NT2/D1 (cell line): Measurements from ENCODE around the gene TP53I13.

ENCODE experiments used
- DNase-seq: peaks from one replicate; pipeline ENCODE4 v3.0.0-alpha.2; 2011; ENCODE audit warnings: low read depth, low spot score
- H3K27me3 ChIP-seq: 2 replicates; pipeline ENCODE4 v1.6.0; 2011; ENCODE audit warnings: mild to moderate bottlenecking; ENCODE audit not compliant: insufficient read length, insufficient read depth
- H3K36me3 ChIP-seq: 2 replicates; pipeline ENCODE4 v1.6.1; 2011; ENCODE audit warnings: mild to moderate bottlenecking, low read length, mixed read lengths; ENCODE audit not compliant: insufficient read depth, insufficient read length
- H3K4me1 ChIP-seq: 2 replicates; pipeline ENCODE4 v1.5.1; 2011; ENCODE audit not compliant: insufficient read depth, insufficient read length
- H3K4me3 ChIP-seq: 2 replicates; pipeline ENCODE4 v1.5.1; 2011; ENCODE audit warnings: low read depth; ENCODE audit not compliant: insufficient read length
- H3K9ac ChIP-seq: 2 replicates; pipeline ENCODE4 v1.6.0; 2011; ENCODE audit warnings: low read depth; ENCODE audit not compliant: insufficient read length
- H3K9me3 ChIP-seq: 2 replicates; pipeline ENCODE4 v1.5.1; 2011; ENCODE audit warnings: mild to moderate bottlenecking, low read length; ENCODE audit not compliant: insufficient read depth
- SUZ12 ChIP-seq: IDR thresholded peaks from 2 replicates; pipeline ENCODE4 v1.6.1; 2011; ENCODE audit not compliant: insufficient read length, insufficient read depth; ENCODE audit errors: extremely low read depth
- YY1 ChIP-seq: IDR thresholded peaks from 2 replicates; pipeline ENCODE4 v1.6.1; 2011; ENCODE audit not compliant: insufficient read length, insufficient read depth
- ZNF274 ChIP-seq: IDR thresholded peaks from 2 replicates; pipeline ENCODE4 v1.6.1; 2011; ENCODE audit warnings: mild to moderate bottlenecking, low read depth, low read length

TP53I13 gene

DNA sequence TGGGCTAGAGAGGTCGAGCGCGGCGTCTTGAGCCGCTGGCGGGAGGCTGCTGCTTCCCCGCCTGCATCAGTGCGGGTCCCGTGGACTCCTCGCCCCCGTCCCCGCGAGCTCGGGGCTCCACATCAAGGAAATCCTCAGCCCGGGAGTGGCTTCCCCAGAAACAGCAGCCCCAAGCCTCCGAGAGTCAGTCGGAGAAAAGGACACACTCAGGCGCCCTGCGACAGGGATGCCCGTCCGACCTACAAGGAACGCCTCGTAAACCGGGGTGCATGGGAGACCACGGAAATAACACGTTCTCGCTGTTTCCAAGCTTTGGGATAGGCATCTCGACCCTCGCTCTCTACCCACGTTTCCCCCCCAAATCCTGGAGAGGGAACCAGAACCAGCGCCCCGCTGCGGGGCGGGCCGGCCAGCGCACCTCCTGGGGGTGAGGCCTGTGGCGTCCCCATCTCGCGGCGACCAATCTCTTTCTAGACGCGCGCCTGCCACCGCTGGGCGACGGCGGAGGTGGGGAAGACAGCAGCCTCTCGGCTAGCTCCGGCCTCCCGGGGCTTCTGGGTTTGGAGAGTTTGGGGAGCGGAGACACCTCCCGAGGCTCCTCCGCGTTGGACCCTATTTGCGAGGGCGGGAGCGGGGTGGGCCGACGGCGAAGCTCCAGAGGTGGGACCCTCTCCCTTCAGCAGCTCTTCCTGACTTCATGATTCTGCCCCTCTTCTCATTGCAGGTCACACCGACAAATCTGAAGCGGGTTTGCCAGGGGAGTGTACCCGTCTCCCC lies 759 bp upstream of the TP53I13 start:
- H3K27me3 ChIP-seq, result peaks cover 21% of the 10 kb centered on the region
- peak overlapping the region; percentile 82 for H3K9ac ChIP-seq
- H3K4me3 ChIP-seq, result peak overlapping the region; percentile 68
- TF ChIP-seq SUZ12 (no peak), YY1 (no peak), ZNF274 (no peak)
- H3K36me3 ChIP-seq, result peaks cover 10% of the 10 kb centered on the region
- no peak for DNase-seq
- no peaks in the 10 kb centered on the region for H3K9me3 ChIP-seq
- H3K4me1 ChIP-seq, result no peaks in the 10 kb centered on the region

DNA sequence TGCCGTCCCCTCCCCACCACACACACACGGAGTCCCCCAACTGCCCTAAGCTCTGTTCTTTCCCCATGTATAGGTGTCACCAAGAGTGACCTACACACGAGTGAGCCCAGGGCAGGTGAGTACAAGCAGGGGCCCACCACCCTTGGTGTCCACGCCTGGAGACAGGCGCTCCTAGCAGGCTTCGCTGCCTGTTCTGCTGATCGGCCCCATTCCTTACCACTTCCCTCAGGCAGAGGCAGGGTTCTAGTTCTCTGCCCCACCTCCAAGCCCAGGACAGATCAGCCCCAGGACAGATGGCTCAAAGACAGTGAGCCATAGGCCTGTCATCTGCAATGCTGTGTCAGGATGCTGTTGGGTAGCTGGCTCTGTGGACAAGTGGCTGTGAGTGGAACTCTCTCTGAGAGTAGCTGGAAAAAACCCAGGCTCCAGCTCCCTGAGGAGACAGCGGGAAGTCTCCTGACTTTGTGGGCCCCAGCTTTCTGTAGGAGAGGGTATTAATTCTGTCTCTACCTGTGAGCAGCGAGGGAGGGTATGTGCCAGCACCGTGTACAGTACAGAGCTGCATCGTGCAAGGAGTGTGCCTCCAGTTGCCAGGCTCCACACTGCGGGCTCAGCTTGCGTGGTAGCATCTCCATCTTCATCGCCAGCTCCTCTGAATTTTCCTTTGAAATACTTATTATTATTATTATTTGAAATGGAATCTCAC lies 897 bp downstream of the TP53I13 start:
- Histone ChIP-seq H3K27me3 (peaks cover 21% of the 10 kb centered on the region), H3K9ac (peak overlapping the region; percentile 89), H3K9me3 (no peaks in the 10 kb centered on the region), H3K4me1 (no peaks in the 10 kb centered on the region), H3K4me3 (peak overlapping the region; percentile 73), H3K36me3 (peaks cover 24% of the 10 kb centered on the region)
- TF ChIP-seq SUZ12 (no peak), ZNF274 (no peak), YY1 (no peak)
- no peak for DNase-seq

DNA sequence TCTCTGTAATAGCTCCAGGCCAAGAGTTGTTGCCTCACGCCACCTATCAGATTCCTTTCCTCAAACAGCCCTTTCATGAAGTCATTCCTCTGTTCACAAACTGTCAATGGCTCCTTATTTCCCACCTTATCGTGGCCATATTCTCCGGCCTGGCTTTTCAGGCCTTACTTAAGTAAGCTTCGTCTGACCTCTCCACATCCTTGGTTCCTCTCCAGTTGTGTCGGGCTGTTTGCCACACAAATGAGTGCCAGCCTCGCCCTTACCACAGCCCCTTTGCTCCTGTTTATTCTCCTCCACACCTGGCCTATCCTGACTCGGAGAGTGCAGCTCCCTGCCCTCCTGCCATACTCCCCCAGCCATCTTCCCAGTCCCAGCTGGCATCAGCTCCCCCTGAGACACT lies 2.0 kb downstream of the TP53I13 start:
- Histone ChIP-seq H3K9me3 (no peaks in the 10 kb centered on the region), H3K4me1 (no peaks in the 10 kb centered on the region)
- TF ChIP-seq ZNF274, result no peak
- TF ChIP-seq YY1, result no peak
- no peak for TF ChIP-seq SUZ12

DNA sequence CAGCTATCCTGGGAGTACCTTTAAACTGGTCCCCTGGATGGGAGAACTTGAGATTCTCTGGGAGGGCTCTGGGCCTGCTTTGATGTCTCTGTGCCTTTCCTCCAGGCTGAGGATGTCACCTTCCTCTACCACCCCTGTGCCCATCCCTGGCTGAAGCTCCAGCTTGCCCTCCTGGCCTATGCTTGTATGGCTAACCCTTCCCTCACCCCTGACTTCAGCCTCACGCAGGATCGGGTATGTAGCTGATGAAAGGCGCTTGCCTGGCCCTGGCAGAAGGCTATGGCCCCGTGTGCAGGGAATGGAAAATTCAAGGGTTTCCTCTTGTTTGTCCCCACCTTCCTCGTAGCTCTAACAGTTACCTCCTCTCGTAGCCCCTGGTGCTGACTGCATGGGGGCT lies 3.0 kb downstream of the TP53I13 start:
- no peak for TF ChIP-seq ZNF274
- TF ChIP-seq YY1, result no peak
- no peak for TF ChIP-seq SUZ12
- Histone ChIP-seq H3K4me3 (no peak overlapping the region), H3K9me3 (no peaks in the 10 kb centered on the region), H3K4me1 (peaks cover 2% of the 10 kb centered on the region), H3K36me3 (peaks cover 45% of the 10 kb centered on the region), H3K27me3 (peaks cover 2% of the 10 kb centered on the region), H3K9ac (no peak overlapping the region)
- no peak for DNase-seq

More for the DNA sequence above, 2.0 kb downstream of the TP53I13 start:
- Histone ChIP-seq H3K4me3 (no peak overlapping the region), H3K36me3 (peaks cover 36% of the 10 kb centered on the region), H3K9ac (no peak overlapping the region), H3K27me3 (peaks cover 12% of the 10 kb centered on the region)
- DNase-seq, result no peak

DNA sequence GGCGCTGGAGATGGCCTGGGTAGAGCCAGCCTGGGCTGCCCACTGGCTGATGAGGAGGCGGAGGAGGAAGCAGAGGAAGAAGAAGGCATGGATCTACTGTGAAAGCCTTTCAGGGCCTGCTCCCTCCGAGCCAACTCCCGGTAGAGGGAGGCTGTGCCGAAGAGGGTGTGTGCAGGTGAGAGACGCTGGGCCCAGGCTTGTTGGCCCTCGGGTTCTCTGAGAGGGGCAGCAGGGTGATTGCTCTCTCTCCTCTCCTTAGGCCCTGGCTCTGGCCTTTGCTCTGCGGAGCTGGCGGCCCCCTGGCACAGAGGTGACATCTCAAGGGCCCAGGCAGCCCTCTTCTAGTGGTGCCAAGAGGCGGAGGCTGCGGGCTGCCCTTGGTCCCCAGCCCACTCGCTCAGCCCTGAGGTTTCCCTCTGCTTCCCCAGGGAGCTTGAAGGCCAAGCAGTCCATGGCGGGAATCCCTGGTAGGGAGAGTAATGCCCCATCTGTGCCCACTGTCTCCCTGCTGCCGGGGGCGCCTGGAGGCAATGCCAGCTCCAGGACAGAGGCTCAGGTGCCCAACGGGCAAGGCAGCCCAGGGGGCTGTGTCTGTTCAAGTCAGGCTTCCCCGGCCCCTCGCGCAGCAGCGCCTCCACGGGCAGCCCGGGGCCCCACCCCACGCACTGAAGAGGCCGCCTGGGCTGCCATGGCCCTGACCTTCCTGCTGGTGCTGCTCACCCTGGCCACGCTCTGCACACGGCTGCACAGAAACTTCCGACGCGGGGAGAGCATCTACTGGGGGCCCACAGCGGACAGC lies 3.6 kb downstream of the TP53I13 start:
- Histone ChIP-seq H3K9ac (no peak overlapping the region), H3K4me3 (no peak overlapping the region), H3K36me3 (peaks cover 51% of the 10 kb centered on the region), H3K27me3 (no peaks in the 10 kb centered on the region), H3K9me3 (no peaks in the 10 kb centered on the region), H3K4me1 (peaks cover 2% of the 10 kb centered on the region)
- DNase-seq, result no peak
- TF ChIP-seq YY1 (no peak), SUZ12 (no peak), ZNF274 (no peak)

DNA sequence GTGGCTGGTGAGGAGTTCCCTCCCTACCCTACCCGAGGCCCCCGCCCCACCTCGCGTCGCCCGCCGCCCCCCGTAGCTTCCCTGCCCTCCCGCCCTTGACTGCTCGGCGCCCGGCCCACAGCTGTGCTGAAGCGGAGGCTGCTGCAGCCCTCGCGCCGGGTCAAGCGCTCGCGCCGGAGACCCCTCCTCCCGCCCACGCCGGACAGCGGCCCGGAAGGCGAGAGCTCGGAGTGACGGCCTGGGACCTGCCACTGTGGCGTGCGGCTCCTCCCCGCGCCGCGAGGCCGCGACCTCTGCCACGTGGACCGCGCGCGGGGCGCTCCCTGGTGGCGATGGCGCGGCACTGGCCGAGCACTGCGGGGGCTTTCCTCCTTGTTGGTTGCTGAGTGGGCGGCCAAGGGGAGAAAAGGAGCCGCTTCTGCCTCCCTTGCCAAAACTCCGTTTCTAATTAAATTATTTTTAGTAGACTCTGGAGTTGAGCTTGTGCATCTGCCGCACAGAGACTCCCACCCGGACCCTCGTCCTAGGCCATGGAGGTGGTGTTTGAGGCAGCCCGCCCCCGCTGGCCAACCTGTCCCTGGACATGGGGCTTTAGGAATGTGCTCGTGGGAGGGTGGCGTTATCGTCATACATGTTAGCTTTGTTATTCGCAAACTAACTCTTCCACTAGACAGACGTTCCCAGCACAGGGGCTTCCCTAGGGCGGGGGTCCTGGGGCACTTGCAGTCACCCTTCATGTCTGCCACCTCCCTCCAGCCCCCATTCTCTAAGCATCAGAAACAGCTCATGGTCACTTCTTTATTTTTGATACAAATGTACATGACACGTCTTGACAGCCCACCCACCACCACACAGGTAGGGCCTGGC lies 4.4 kb downstream of the TP53I13 start:
- H3K27me3 ChIP-seq, result no peaks in the 10 kb centered on the region
- peaks cover 58% of the 10 kb centered on the region for H3K36me3 ChIP-seq
- TF ChIP-seq ZNF274, result no peak
- TF ChIP-seq YY1, result no peak
- no peak for TF ChIP-seq SUZ12
- no peak overlapping the region for H3K9ac ChIP-seq
- no peaks in the 10 kb centered on the region for H3K9me3 ChIP-seq
- H3K4me1 ChIP-seq, result peaks cover 2% of the 10 kb centered on the region
- DNase-seq, result no peak
- H3K4me3 ChIP-seq, result no peak overlapping the region
